PC-3 (cell line): Measurements from ENCODE around the gene ARF3. TPM values are rescaled to one million over a fixed set of nuclear protein-coding genes. Genes with fewer than 3 reads are reported as not detected.

Experiments used
- ATAC-seq: fragments of 200-7000 bp; cut with Tn5 transposase; 2 replicates; pipeline ENCODE4 v1.9.1; 2020; ENCODE audit warnings: mild to moderate bottlenecking, moderate library complexity
- BruUV-seq: library from RNA; stranded (reverse); fragments of 400-500 nt; replicated peaks from 2 replicates; lab custom pipeline; 2021; lab: Mats Ljungman, UMichigan
- CTCF ChIA-PET: fragments of 300-600 bp; sonication (Branson Sonifier 250); formaldehyde crosslinking; loops from one replicate; lab custom pipeline; 2022; ENCODE audit warnings: antibody characterized with exemption; lab: Charles Lee
- POLR2A ChIA-PET: fragments of 300-600 bp; sonication (Branson Sonifier 250); formaldehyde crosslinking; loops from one replicate; lab custom pipeline; 2022; ENCODE audit warnings: antibody characterized with exemption; ENCODE audit not compliant: unreplicated experiment; lab: Charles Lee
- DNase-seq: peaks from one replicate; pipeline ENCODE4 v3.0.0-alpha.2; 2015
- H2AFZ ChIP-seq: fragments of 300-600 bp; sonication (generic); 2 replicates; pipeline ENCODE4 v1.6.0; 2016; ENCODE audit warnings: antibody characterized with exemption, low read length
- H3F3A ChIP-seq: fragments of 300-600 bp; sonication (generic); one replicate; pipeline ENCODE4 v1.6.0; 2017; ENCODE audit warnings: antibody characterized with exemption, low read length, control low read depth, mild to moderate bottlenecking; ENCODE audit not compliant: unreplicated experiment
- H3K27ac ChIP-seq: fragments of 300-600 bp; sonication (generic); 2 replicates; pipeline ENCODE4 v1.5.1; 2016; ENCODE audit warnings: mild to moderate bottlenecking, low read length
- H3K27me3 ChIP-seq: fragments of 300-600 bp; sonication (generic); 2 replicates; pipeline ENCODE4 v1.6.1; 2016; ENCODE audit warnings: low read length, mixed read lengths
- H3K36me3 ChIP-seq: fragments of 300-600 bp; sonication (generic); 2 replicates; pipeline ENCODE4 v1.6.1; 2016; ENCODE audit warnings: low read depth, mixed run types, low read length, mixed read lengths
- H3K4me1 ChIP-seq: fragments of 300-600 bp; sonication (generic); 2 replicates; pipeline ENCODE4 v1.5.1; 2016; ENCODE audit warnings: low read length; ENCODE audit not compliant: insufficient read depth
- H3K4me2 ChIP-seq: fragments of 300-600 bp; sonication (generic); 2 replicates; pipeline ENCODE4 v1.6.0; 2016; ENCODE audit warnings: low read length
- H3K4me3 ChIP-seq: fragments of 300-600 bp; sonication (generic); 2 replicates; pipeline ENCODE4 v1.5.1; 2016; ENCODE audit warnings: mild to moderate bottlenecking, low read length, mixed read lengths
- H3K79me2 ChIP-seq: fragments of 300-600 bp; sonication (generic); 2 replicates; pipeline ENCODE4 v1.6.1; 2017; ENCODE audit warnings: low read length, mixed read lengths
- H3K9ac ChIP-seq: fragments of 300-600 bp; sonication (generic); 2 replicates; pipeline ENCODE4 v1.6.0; 2016; ENCODE audit warnings: mild to moderate bottlenecking, low read length
- H3K9me2 ChIP-seq: fragments of 300-600 bp; sonication (generic); replicated peaks from 2 replicates; pipeline ENCODE4 v1.6.1; 2016; ENCODE audit warnings: mixed run types, low read length, mixed read lengths
- H3K9me3 ChIP-seq: fragments of 300-600 bp; sonication (generic); 2 replicates; pipeline ENCODE4 v1.6.1; 2016; ENCODE audit warnings: low read length, mixed read lengths
- H4K20me1 ChIP-seq: fragments of 300-600 bp; sonication (generic); 2 replicates; pipeline ENCODE4 v1.6.1; 2016; ENCODE audit warnings: low read length, mixed read lengths
- CTCF ChIP-seq: fragments of 300-600 bp; sonication (generic); conservative IDR thresholded peaks from 2 replicates; pipeline ENCODE4 v1.5.1; 2017; ENCODE audit warnings: antibody characterized with exemption, low read depth, mild to moderate bottlenecking, low read length
- EZH2 ChIP-seq: fragments of 300-600 bp; sonication (generic); IDR thresholded peaks from one replicate; pipeline ENCODE4 v1.6.1; 2017; ENCODE audit warnings: antibody characterized with exemption, mild to moderate bottlenecking, low read length; ENCODE audit not compliant: unreplicated experiment
- EZH2phosphoT487 ChIP-seq: fragments of 300-600 bp; sonication (generic); IDR thresholded peaks from 2 replicates; pipeline ENCODE4 v1.6.1; 2018; ENCODE audit warnings: mild to moderate bottlenecking, antibody characterized with exemption, low read length, borderline replicate concordance
- intact Hi-C: fragments of 100-400 bp; cut with micrococcal nuclease; formaldehyde crosslinking; loops from 2 replicates; pipeline ENCODE4 v1.9.0; 2023
- total RNA-seq: library from RNA; depleted of rRNA; stranded (reverse); fragments of >200 nt; gene quantifications from 2 replicates; pipeline ENCODE4 v1.2.3, GENCODE V29; 2014

ARF3 gene
- total RNA-seq, 1 experiment from 2014 or later, result 85.5 TPM

GRCh38 chr12:48907245-48907644, 50.0 kb downstream of the ARF3 start:
- BruUV-seq, result no TSS peak
- no peaks in the 10 kb centered on the region for H3K79me2 ChIP-seq
- H3K27me3 ChIP-seq, result no peaks in the 10 kb centered on the region
- DNase-seq, result no peak
- H3F3A ChIP-seq, result no peaks in the 10 kb centered on the region
- no peak for ATAC-seq
- no peaks in the 10 kb centered on the region for H3K4me1 ChIP-seq
- no peak overlapping the region for H3K4me2 ChIP-seq
- ChIA-PET CTCF (no interaction called here), POLR2A (no interaction called here)
- H4K20me1 ChIP-seq, result no peaks in the 10 kb centered on the region
- intact Hi-C loops, result no loop called here
- no peaks in the 10 kb centered on the region for H3K36me3 ChIP-seq
- H2AFZ ChIP-seq, result no peak overlapping the region
- TF ChIP-seq EZH2 (no peak), CTCF (no peak), EZH2phosphoT487 (no peak)
- no peak overlapping the region for H3K4me3 ChIP-seq
- no peak overlapping the region for H3K9ac ChIP-seq
- no peaks in the 10 kb centered on the region for H3K9me3 ChIP-seq
- no peak overlapping the region for H3K27ac ChIP-seq
- no peaks in the 10 kb centered on the region for H3K9me2 ChIP-seq

DNA sequence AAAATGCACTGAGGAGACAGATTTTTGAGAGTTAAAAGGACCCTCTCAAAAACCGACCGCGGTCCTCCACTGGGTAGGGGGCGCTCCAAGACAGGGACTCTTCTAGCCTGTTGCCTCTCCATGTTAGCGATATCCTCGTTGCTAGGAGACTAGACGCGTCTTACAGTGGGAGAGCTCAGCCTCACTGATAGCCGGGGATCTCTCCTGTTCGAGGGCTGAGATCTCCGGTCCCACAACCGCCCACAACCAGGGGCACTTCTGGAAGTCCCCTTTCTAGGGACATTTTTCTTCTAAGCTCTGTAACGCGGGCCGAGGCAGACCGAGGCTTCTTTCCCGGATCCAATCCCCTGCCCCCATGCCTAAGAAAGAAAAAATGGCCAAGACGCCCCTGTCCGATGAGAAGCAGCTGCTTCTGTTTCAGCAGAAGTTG, 53.3 kb downstream of the ARF3 start:
- POLR2A ChIA-PET, result no interaction called here
- no peaks in the 10 kb centered on the region for H3K4me1 ChIP-seq
- no TSS peak for BruUV-seq
- H4K20me1 ChIP-seq, result no peaks in the 10 kb centered on the region
- intact Hi-C loops, result no loop called here
- H3K27me3 ChIP-seq, result no peaks in the 10 kb centered on the region
- DNase-seq (no peak), ATAC-seq (no peak)
- H3F3A ChIP-seq, result no peaks in the 10 kb centered on the region
- H3K9ac ChIP-seq, result no peak overlapping the region
- H3K79me2 ChIP-seq, result no peaks in the 10 kb centered on the region
- CTCF ChIA-PET, result no interaction called here
- H3K4me2 ChIP-seq, result no peak overlapping the region
- H2AFZ ChIP-seq, result no peak overlapping the region
- no peak overlapping the region for H3K27ac ChIP-seq
- H3K9me3 ChIP-seq, result no peaks in the 10 kb centered on the region
- H3K9me2 ChIP-seq, result no peaks in the 10 kb centered on the region
- H3K36me3 ChIP-seq, result no peaks in the 10 kb centered on the region
- H3K4me3 ChIP-seq, result no peak overlapping the region
- TF ChIP-seq EZH2, result no peak
- TF ChIP-seq CTCF, result no peak
- no peak for TF ChIP-seq EZH2phosphoT487

- no peaks in the 10 kb centered on the region for H3K9me3 ChIP-seq
- TF ChIP-seq CTCF (no peak), EZH2phosphoT487 (no peak), EZH2 (no peak)
- no peaks in the 10 kb centered on the region for H3K9me2 ChIP-seq
- H3K4me2 ChIP-seq, result no peak overlapping the region
- H3K36me3 ChIP-seq, result no peaks in the 10 kb centered on the region
- no peak overlapping the region for H2AFZ ChIP-seq
- POLR2A ChIA-PET, result no interaction called here
- DNase-seq (no peak), ATAC-seq (no peak)
- H3K27me3 ChIP-seq, result no peaks in the 10 kb centered on the region
- H4K20me1 ChIP-seq, result no peaks in the 10 kb centered on the region
- no peaks in the 10 kb centered on the region for H3K4me1 ChIP-seq
- no peak overlapping the region for H3K9ac ChIP-seq
- no TSS peak for BruUV-seq
- H3K79me2 ChIP-seq, result no peaks in the 10 kb centered on the region
- no peak overlapping the region for H3K27ac ChIP-seq
- intact Hi-C loops, result no loop called here
- CTCF ChIA-PET, result no interaction called here
- no peak overlapping the region for H3K4me3 ChIP-seq
- no peaks in the 10 kb centered on the region for H3F3A ChIP-seq
Measured at GRCh38 chr12:48903363-48903981, 53.8 kb downstream of the ARF3 start.
